NCI-H1105 treated with DMSO at 0.1 percent for 48 hours (cell line): ENCODE results near the gene ATF3.
A peak's percentile ranks its signal among the peaks of the same experiment; 100 is the strongest.

Source experiments
- DNase-seq: peaks from one replicate; lab custom pipeline; 2025; lab: John Stamatoyannopoulos, UW

Gene ATF3

GRCh38 chr1:212586206-212587015, 22.1 kb upstream of the ATF3 start:
- DNase-seq = no peak

- DNase-seq = no peak
Measured at GRCh38 chr1:212587016-212587887, 21.3 kb upstream of the ATF3 start.

- no peak for DNase-seq
Measured at GRCh38 chr1:212587888-212588510, 20.6 kb upstream of the ATF3 start.

- DNase-seq = no peak
Measured at GRCh38 chr1:212589446-212589845, 19.1 kb upstream of the ATF3 start.

- DNase-seq = no peak
Measured at GRCh38 chr1:212591922-212592321, 16.6 kb upstream of the ATF3 start.

GRCh38 chr1:212593821-212594251, 14.7 kb upstream of the ATF3 start:
- no peak for DNase-seq

- DNase-seq = no peak
Measured at GRCh38 chr1:212594640-212595039, 13.9 kb upstream of the ATF3 start.

- no peak for DNase-seq
Measured at GRCh38 chr1:212595229-212595628, 13.3 kb upstream of the ATF3 start.

GRCh38 chr1:212595787-212596714, 12.5 kb upstream of the ATF3 start:
- DNase-seq = peak; percentile 31

GRCh38 chr1:212596798-212597197, 11.8 kb upstream of the ATF3 start:
- no peak for DNase-seq

GRCh38 chr1:212597487-212597886, 11.1 kb upstream of the ATF3 start:
- no peak for DNase-seq

GRCh38 chr1:212600071-212600915, 8.3 kb upstream of the ATF3 start:
- no peak for DNase-seq

GRCh38 chr1:212600980-212601379, 7.6 kb upstream of the ATF3 start:
- DNase-seq = no peak

GRCh38 chr1:212601524-212601923, 7.0 kb upstream of the ATF3 start:
- DNase-seq = no peak

GRCh38 chr1:212605441-212606394, 2.8 kb upstream of the ATF3 start:
- no peak for DNase-seq

- DNase-seq = peak; percentile 40
Measured at GRCh38 chr1:212606395-212607205, 2.0 kb upstream of the ATF3 start.

GRCh38 chr1:212607206-212607912, 1.2 kb upstream of the ATF3 start:
- peak; percentile 16 for DNase-seq

GRCh38 chr1:212607913-212608391, 609 bp upstream of the ATF3 start:
- DNase-seq = no peak
